ENCODE results near the gene CPXM2.

DNA sequence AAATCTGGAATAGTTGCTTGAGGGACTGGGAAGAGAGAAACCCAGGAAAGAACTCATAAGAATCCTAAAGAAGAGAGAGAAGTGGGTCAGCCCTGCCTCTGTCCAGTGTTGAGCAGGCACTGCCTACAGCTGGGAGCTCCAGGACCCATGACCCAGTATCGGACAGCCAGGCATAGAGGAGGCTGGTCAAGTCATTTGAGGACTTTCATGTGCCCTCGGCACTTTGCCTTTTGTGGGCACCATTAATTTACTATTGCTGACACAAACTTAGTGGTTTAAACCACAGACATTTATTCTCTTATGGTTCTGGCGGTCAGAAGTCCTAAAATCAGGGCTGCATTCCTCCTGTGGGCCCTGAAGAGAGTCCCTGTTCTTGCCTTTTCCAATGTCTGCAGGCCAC, 60.3 kb downstream of the CPXM2 start:
- TF ChIP-seq, protein P1, sequence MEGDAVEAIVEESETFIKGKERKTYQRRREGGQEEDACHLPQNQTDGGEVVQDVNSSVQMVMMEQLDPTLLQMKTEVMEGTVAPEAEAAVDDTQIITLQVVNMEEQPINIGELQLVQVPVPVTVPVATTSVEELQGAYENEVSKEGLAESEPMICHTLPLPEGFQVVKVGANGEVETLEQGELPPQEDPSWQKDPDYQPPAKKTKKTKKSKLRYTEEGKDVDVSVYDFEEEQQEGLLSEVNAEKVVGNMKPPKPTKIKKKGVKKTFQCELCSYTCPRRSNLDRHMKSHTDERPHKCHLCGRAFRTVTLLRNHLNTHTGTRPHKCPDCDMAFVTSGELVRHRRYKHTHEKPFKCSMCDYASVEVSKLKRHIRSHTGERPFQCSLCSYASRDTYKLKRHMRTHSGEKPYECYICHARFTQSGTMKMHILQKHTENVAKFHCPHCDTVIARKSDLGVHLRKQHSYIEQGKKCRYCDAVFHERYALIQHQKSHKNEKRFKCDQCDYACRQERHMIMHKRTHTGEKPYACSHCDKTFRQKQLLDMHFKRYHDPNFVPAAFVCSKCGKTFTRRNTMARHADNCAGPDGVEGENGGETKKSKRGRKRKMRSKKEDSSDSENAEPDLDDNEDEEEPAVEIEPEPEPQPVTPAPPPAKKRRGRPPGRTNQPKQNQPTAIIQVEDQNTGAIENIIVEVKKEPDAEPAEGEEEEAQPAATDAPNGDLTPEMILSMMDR (IDR thresholded peaks at IDR 0.05): no peak
- TF ChIP-seq POLR2A (IDR thresholded peaks at IDR 0.05): no peak
- TF ChIP-seq POLR2AphosphoS5 (IDR thresholded peaks at IDR 0.05): no peak
